ENCODE measurements around the gene OTUD7B. TPM values are rescaled to one million over a fixed set of nuclear protein-coding genes. Genes with fewer than 3 reads are reported as not detected.

OTUD7B gene
- total and polyA plus RNA-seq, 10 of the 15 experiments (the other 5 are each of a cell fraction or from before 2014, with no cell fraction given), result 1.7 to 24.9 (median 6.6) TPM

DNA sequence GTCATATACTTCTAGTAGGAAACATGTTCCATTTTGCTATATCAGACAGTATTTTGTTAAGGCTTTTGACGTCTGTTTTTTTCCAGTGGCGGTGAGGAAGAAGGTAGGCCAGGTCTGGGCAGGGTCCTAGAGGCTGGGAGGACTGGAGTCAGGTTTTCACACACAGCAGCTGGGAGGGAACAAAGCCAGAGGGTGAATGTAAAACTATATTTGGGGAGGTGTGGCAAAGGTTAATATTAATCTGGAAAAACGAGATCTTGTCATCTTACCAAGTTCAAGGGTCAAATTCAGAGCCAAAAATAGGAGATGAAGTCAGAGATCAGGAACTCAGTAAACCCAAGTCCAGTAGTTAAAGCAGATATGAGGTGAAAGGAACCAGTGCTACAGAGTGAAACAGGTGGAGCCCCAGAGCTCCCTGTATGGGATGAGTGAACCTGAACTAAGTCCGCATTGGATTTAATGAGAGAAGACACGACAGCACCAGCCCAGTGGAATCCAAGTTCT is 10.7 kb upstream of the OTUD7B start:
- no peak for FAIRE-seq
- no peak overlapping the region for H3K9ac ChIP-seq (ENCODE audit: control insufficient read depth, insufficient read depth, low read length)
- no peak overlapping the region for H3K4me2 ChIP-seq (ENCODE audit: control insufficient read depth, insufficient read depth)

More for the DNA sequence above, 10.7 kb upstream of the OTUD7B start:
- intact Hi-C loops (cut with micrococcal nuclease; ENCODE audit: unreplicated experiment) (no loop called here), in situ Hi-C loops (cut with MboI) (no loop called here)
- no peak overlapping the region for H3K27ac ChIP-seq (ENCODE audit: control insufficient read depth, insufficient read depth)
- BruUV-seq (replicated peaks), result no TSS peak
- H3K27me3 ChIP-seq (replicated peaks in 1 of 2; ENCODE audit: control insufficient read depth in 2 of 2, insufficient read depth in 2 of 2, low read length in 1 of 2), result no peaks in the 10 kb centered on the region
- TF ChIP-seq NFYB (IDR thresholded peaks at IDR 0.05; ENCODE audit: insufficient read depth, low read depth, low read length), result no peak
- no peak for TF ChIP-seq PAX8 (IDR thresholded peaks at IDR 0.05)
- no peak for TF ChIP-seq NR2C2 (IDR thresholded peaks at IDR 0.05; ENCODE audit: borderline replicate concordance, control insufficient read depth, insufficient read length, low read depth)
- no peak for TF ChIP-seq CREB1 (IDR thresholded peaks at IDR 0.05; ENCODE audit: low read depth)
- TF ChIP-seq, protein P1, sequence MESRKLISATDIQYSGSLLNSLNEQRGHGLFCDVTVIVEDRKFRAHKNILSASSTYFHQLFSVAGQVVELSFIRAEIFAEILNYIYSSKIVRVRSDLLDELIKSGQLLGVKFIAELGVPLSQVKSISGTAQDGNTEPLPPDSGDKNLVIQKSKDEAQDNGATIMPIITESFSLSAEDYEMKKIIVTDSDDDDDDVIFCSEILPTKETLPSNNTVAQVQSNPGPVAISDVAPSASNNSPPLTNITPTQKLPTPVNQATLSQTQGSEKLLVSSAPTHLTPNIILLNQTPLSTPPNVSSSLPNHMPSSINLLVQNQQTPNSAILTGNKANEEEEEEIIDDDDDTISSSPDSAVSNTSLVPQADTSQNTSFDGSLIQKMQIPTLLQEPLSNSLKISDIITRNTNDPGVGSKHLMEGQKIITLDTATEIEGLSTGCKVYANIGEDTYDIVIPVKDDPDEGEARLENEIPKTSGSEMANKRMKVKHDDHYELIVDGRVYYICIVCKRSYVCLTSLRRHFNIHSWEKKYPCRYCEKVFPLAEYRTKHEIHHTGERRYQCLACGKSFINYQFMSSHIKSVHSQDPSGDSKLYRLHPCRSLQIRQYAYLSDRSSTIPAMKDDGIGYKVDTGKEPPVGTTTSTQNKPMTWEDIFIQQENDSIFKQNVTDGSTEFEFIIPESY (IDR thresholded peaks at IDR 0.05), result no peak
- TF ChIP-seq ZNF622 (IDR thresholded peaks at IDR 0.05), result no peak
- TF ChIP-seq, protein P2, sequence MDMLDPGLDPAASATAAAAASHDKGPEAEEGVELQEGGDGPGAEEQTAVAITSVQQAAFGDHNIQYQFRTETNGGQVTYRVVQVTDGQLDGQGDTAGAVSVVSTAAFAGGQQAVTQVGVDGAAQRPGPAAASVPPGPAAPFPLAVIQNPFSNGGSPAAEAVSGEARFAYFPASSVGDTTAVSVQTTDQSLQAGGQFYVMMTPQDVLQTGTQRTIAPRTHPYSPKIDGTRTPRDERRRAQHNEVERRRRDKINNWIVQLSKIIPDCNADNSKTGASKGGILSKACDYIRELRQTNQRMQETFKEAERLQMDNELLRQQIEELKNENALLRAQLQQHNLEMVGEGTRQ (IDR thresholded peaks at IDR 0.05; ENCODE audit: borderline replicate concordance, low read depth, low read length), result no peak
- TF ChIP-seq MEF2A (IDR thresholded peaks at IDR 0.05; ENCODE audit: insufficient read depth, low read depth, low read length), result no peak
- TF ChIP-seq, protein P3, sequence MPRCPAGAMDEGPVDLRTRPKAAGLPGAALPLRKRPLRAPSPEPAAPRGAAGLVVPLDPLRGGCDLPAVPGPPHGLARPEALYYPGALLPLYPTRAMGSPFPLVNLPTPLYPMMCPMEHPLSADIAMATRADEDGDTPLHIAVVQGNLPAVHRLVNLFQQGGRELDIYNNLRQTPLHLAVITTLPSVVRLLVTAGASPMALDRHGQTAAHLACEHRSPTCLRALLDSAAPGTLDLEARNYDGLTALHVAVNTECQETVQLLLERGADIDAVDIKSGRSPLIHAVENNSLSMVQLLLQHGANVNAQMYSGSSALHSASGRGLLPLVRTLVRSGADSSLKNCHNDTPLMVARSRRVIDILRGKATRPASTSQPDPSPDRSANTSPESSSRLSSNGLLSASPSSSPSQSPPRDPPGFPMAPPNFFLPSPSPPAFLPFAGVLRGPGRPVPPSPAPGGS (IDR thresholded peaks at IDR 0.05; ENCODE audit: borderline replicate concordance, insufficient read depth, low read depth, low read length, poor library complexity, severe bottlenecking), result no peak
- TF ChIP-seq STAT3 (IDR thresholded peaks at IDR 0.05; ENCODE audit: low read depth, low read length), result no peak
- TF ChIP-seq CBFB (IDR thresholded peaks at IDR 0.05; ENCODE audit: low read depth), result no peak
- TF ChIP-seq KAT2A (conservative IDR thresholded peaks at IDR 0.05; ENCODE audit: control insufficient read depth, low read depth, low read length), result no peak
- no peak for TF ChIP-seq TARDBP (IDR thresholded peaks at IDR 0.05; ENCODE audit: borderline replicate concordance)
- TF ChIP-seq RAD21 (IDR thresholded peaks at IDR 0.05; ENCODE audit: insufficient read depth, low read depth, low read length), result no peak
- TF ChIP-seq, protein P4, sequence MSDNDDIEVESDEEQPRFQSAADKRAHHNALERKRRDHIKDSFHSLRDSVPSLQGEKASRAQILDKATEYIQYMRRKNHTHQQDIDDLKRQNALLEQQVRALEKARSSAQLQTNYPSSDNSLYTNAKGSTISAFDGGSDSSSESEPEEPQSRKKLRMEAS (IDR thresholded peaks at IDR 0.05; ENCODE audit: low read depth, low read length), result no peak
- no peak for TF ChIP-seq NFIC (IDR thresholded peaks at IDR 0.05; ENCODE audit: low read depth, low read length)
- TF ChIP-seq MTA3 (IDR thresholded peaks at IDR 0.05; ENCODE audit: borderline replicate concordance, low read length), result no peak
- TF ChIP-seq ZZZ3 (IDR thresholded peaks at IDR 0.05; ENCODE audit: control insufficient read depth, insufficient read length, low read depth), result no peak
- TF ChIP-seq SMAD1 (IDR thresholded peaks at IDR 0.05; ENCODE audit: low read depth, partially characterized antibody), result no peak
- TF ChIP-seq CBX3 (IDR thresholded peaks at IDR 0.05; ENCODE audit: borderline replicate concordance, low read depth), result no peak
- RAD21 ChIA-PET (ENCODE audit: unreplicated experiment), result no interaction called here
- 82% methylated on average over 5 of the region's 5 CpGs for WGBS (ENCODE audit: insufficient coverage, insufficient replicate concordance, low lambda C conversion rate, missing lambda C conversion rate)
- peaks cover 12% of the 10 kb centered on the region for H3K4me1 ChIP-seq (ENCODE audit: control insufficient read depth, insufficient read depth, low read length)
- no peaks in the 10 kb centered on the region for H3K79me2 ChIP-seq (ENCODE audit: control insufficient read depth, insufficient read depth, low read length)
- no peaks in the 10 kb centered on the region for H4K20me1 ChIP-seq (ENCODE audit: control insufficient read depth, insufficient read depth)
- SMC1A ChIA-PET (ENCODE audit: uncharacterized antibody, unreplicated experiment), result interaction anchor here (1.1 to 1.3 kb wide), 2 partner anchors 13 to 59 kb away, joined by 3 read pairs; no protein-coding TSS in a partner anchor
- POLR2A ChIA-PET, result interaction anchor here (0.6 kb wide), 1 partner anchor 10 kb away, joined by 3 read pairs; no protein-coding TSS in a partner anchor
- ATAC-seq (no peak), DNase-seq (ENCODE audit: low read depth, low spot score) (no peak)
- H3K36me3 ChIP-seq (ENCODE audit: control insufficient read depth in 2 of 2, insufficient read depth in 2 of 2, low read length in 1 of 2), result no peaks in the 10 kb centered on the region
- H3K4me3 ChIP-seq, result no peak overlapping the region
- CTCF ChIA-PET, result no interaction called here
- no peaks in the 10 kb centered on the region for H3K9me3 ChIP-seq (replicated peaks; ENCODE audit: control insufficient read depth, insufficient read depth, low read length)
- H2AFZ ChIP-seq (ENCODE audit: control insufficient read depth, low read depth, low read length), result no peak overlapping the region
